CD4-positive, alpha-beta memory T cell (primary cell): Measurements from ENCODE around the gene GOLIM4. TPM values are rescaled to one million over a fixed set of nuclear protein-coding genes. Genes with fewer than 3 reads are reported as not detected.

Experiments used
- CTCF ChIA-PET: fragments of 350-600 bp; sonication (Branson Sonifier 250); formaldehyde crosslinking; loops from one replicate; lab custom pipeline; 2021; ENCODE audit warnings: inconsistent platforms; ENCODE audit not compliant: partially characterized antibody; lab: Charles Lee
- POLR2A ChIA-PET: fragments of 350-600 bp; sonication (Branson Sonifier 250); formaldehyde crosslinking; loops from one replicate; lab custom pipeline; 2021; ENCODE audit not compliant: partially characterized antibody; lab: Charles Lee
- DNase-seq, 5 donors: peaks; one replicate each; pipeline versions ENCODE4 v3.0.0 to v3.0.0-alpha.2; 2020 to 2022; ENCODE audit warnings: mixed read lengths in 1 of 5
- H3K27ac ChIP-seq: one replicate; pipeline ENCODE4 v1.7.0; 2013; ENCODE audit warnings: low read depth, low read length
- H3K27me3 ChIP-seq: 2 replicates; pipeline ENCODE4 v1.7.0; 2013; ENCODE audit warnings: mild to moderate bottlenecking, low read length, moderate library complexity; ENCODE audit not compliant: insufficient read depth
- H3K36me3 ChIP-seq: 2 replicates; pipeline ENCODE4 v1.7.0; 2013; ENCODE audit warnings: mild to moderate bottlenecking, low read length, moderate library complexity; ENCODE audit not compliant: insufficient read depth
- H3K4me1 ChIP-seq: 2 replicates; pipeline ENCODE4 v1.7.0; 2013; ENCODE audit warnings: mild to moderate bottlenecking, low read length, moderate library complexity; ENCODE audit not compliant: insufficient read depth
- H3K4me3 ChIP-seq, 2 donors: one replicate each; pipeline ENCODE4 v1.7.0; 2013; ENCODE audit warnings: low read length in 2 of 2, mild to moderate bottlenecking in 1 of 2
- H3K9me3 ChIP-seq, 2 donors: one replicate each; pipeline ENCODE4 v1.7.0; 2013; ENCODE audit warnings: low read length in 2 of 2, control low read depth in 1 of 2; ENCODE audit not compliant: control insufficient read depth in 1 of 2
- H3K27ac Mint-ChIP-seq, 7 donors: one replicate each; pipeline ENCODE4 v1.8.0; 2020 to 2021; ENCODE audit warnings: mixed read lengths in 7 of 7, mild to moderate bottlenecking in 6 of 7, inconsistent platforms in 3 of 7, moderate library complexity in 3 of 7
- H3K27me3 Mint-ChIP-seq, 2 donors: one replicate each; pipeline ENCODE4 v1.8.0; 2020 to 2021; ENCODE audit warnings: mixed read lengths in 2 of 2
- H3K36me3 Mint-ChIP-seq, 2 donors: one replicate each; pipeline ENCODE4 v1.8.0; 2020 to 2021; ENCODE audit warnings: mixed read lengths in 2 of 2, inconsistent platforms in 1 of 2, mild to moderate bottlenecking in 1 of 2
- H3K4me1 Mint-ChIP-seq, 4 donors: one replicate each; pipeline ENCODE4 v1.8.0; 2020 to 2021; ENCODE audit warnings: mixed read lengths in 4 of 4, mild to moderate bottlenecking in 1 of 4
- H3K4me3 Mint-ChIP-seq, 8 donors: one replicate each; pipeline ENCODE4 v1.8.0; 2020 to 2021; ENCODE audit warnings: mixed read lengths in 8 of 8, mild to moderate bottlenecking in 7 of 8, moderate library complexity in 6 of 8, inconsistent platforms in 3 of 8
- H3K9me3 Mint-ChIP-seq, 8 donors: one replicate each; pipeline ENCODE4 v1.8.0; 2020 to 2021; ENCODE audit warnings: mixed read lengths in 8 of 8, mild to moderate bottlenecking in 5 of 8, inconsistent platforms in 3 of 8, moderate library complexity in 1 of 8
- intact Hi-C: fragments of 100-400 bp; cut with micrococcal nuclease; formaldehyde crosslinking; loops from one replicate; pipeline ENCODE4 v1.15.1; 2023
- polyA plus RNA-seq, 2 donors: library from polyadenylated mRNA; unstranded; fragments of 300-500 nt; fragmentation: Illumina TruSeq; gene quantifications; one replicate each; pipeline ENCODE4 v1.2.3, GENCODE V29; 2021
- total RNA-seq, 2 experiments: library from RNA; stranded (reverse); gene quantifications; one replicate each; pipeline ENCODE4 v1.2.3, GENCODE V29; 2021

Gene GOLIM4
- total and polyA plus RNA-seq, 4 experiments from 2014 or later: 0.25 to 0.52 (median 0.47) TPM

- no peak for DNase-seq
- Histone ChIP-seq H3K4me1 (no peaks in the 10 kb centered on the region), H3K4me3 (no peak overlapping the region), H3K27me3 (no peaks in the 10 kb centered on the region), H3K9me3 (peaks cover 0 to 3% of the 10 kb centered on the region in 2 donors), H3K27ac (no peak overlapping the region), H3K36me3 (no peaks in the 10 kb centered on the region)
- CTCF ChIA-PET: no interaction called here
- no peak overlapping the region for H3K27ac Mint-ChIP-seq
- no peak overlapping the region for H3K4me3 Mint-ChIP-seq
- H3K9me3 Mint-ChIP-seq: peaks cover 0 to 36% (median 8%) of the 10 kb centered on the region in 8 donors
- POLR2A ChIA-PET: no interaction called here
- H3K27me3 Mint-ChIP-seq: peaks cover 0 to 4% of the 10 kb centered on the region in 2 donors
- no peaks in the 10 kb centered on the region for H3K4me1 Mint-ChIP-seq
- H3K36me3 Mint-ChIP-seq: no peaks in the 10 kb centered on the region
- intact Hi-C loops: no loop called here
Observed at GRCh38 chr3:168127466-168127865, 31.7 kb upstream of the GOLIM4 start.

GRCh38 chr3:168124791-168125190 is 29.1 kb upstream of the GOLIM4 start:
- Mint-ChIP-seq H3K27ac (no peak overlapping the region), H3K4me1 (no peaks in the 10 kb centered on the region), H3K36me3 (no peaks in the 10 kb centered on the region), H3K4me3 (no peak overlapping the region), H3K27me3 (peaks cover 0 to 4% of the 10 kb centered on the region in 2 donors), H3K9me3 (peaks cover 0 to 32% (median 8%) of the 10 kb centered on the region in 8 donors)
- H3K4me1 ChIP-seq: no peaks in the 10 kb centered on the region
- no peak overlapping the region for H3K4me3 ChIP-seq
- DNase-seq: no peak
- intact Hi-C loops: no loop called here
- POLR2A ChIA-PET: no interaction called here
- no peaks in the 10 kb centered on the region for H3K36me3 ChIP-seq
- no peaks in the 10 kb centered on the region for H3K27me3 ChIP-seq
- CTCF ChIA-PET: no interaction called here
- H3K9me3 ChIP-seq: peaks cover 0 to 3% of the 10 kb centered on the region in 2 donors
- no peak overlapping the region for H3K27ac ChIP-seq

GRCh38 chr3:168124291-168124690 is 28.6 kb upstream of the GOLIM4 start:
- H3K9me3 Mint-ChIP-seq: peaks cover 0 to 27% (median 8%) of the 10 kb centered on the region in 8 donors
- H3K4me1 Mint-ChIP-seq: no peaks in the 10 kb centered on the region
- H3K27me3 Mint-ChIP-seq: peaks cover 0 to 2% of the 10 kb centered on the region in 2 donors
- no peaks in the 10 kb centered on the region for H3K4me1 ChIP-seq
- H3K4me3 Mint-ChIP-seq: no peak overlapping the region
- CTCF ChIA-PET: no interaction called here
- H3K36me3 Mint-ChIP-seq: no peaks in the 10 kb centered on the region
- peaks cover 0 to 3% of the 10 kb centered on the region in 2 donors for H3K9me3 ChIP-seq
- H3K4me3 ChIP-seq: no peak overlapping the region
- intact Hi-C loops: no loop called here
- DNase-seq: no peak
- no peak overlapping the region for H3K27ac Mint-ChIP-seq
- H3K27ac ChIP-seq: no peak overlapping the region
- no peaks in the 10 kb centered on the region for H3K36me3 ChIP-seq
- POLR2A ChIA-PET: no interaction called here
- no peaks in the 10 kb centered on the region for H3K27me3 ChIP-seq

GRCh38 chr3:168123201-168124176 is 27.8 kb upstream of the GOLIM4 start:
- peaks cover 0 to 22% (median 7%) of the 10 kb centered on the region in 8 donors for H3K9me3 Mint-ChIP-seq
- peaks cover 0 to 4% of the 10 kb centered on the region in 2 donors for H3K27me3 Mint-ChIP-seq
- intact Hi-C loops: no loop called here
- no peak overlapping the region for H3K27ac ChIP-seq
- DNase-seq: no peak
- H3K4me3 Mint-ChIP-seq: no peak overlapping the region
- no peaks in the 10 kb centered on the region for H3K36me3 Mint-ChIP-seq
- CTCF ChIA-PET: no interaction called here
- H3K4me1 ChIP-seq: no peaks in the 10 kb centered on the region
- H3K4me3 ChIP-seq: no peak overlapping the region
- peaks cover 0 to 3% of the 10 kb centered on the region in 2 donors for H3K9me3 ChIP-seq
- POLR2A ChIA-PET: no interaction called here
- H3K36me3 ChIP-seq: no peaks in the 10 kb centered on the region
- H3K27ac Mint-ChIP-seq: no peak overlapping the region
- no peaks in the 10 kb centered on the region for H3K4me1 Mint-ChIP-seq
- no peaks in the 10 kb centered on the region for H3K27me3 ChIP-seq

GRCh38 chr3:168121184-168122017 is 25.7 kb upstream of the GOLIM4 start:
- no peak overlapping the region for H3K4me3 ChIP-seq
- intact Hi-C loops: no loop called here
- Mint-ChIP-seq H3K4me3 (no peak overlapping the region), H3K9me3 (peaks cover 0 to 7% (median 2%) of the 10 kb centered on the region in 8 donors), H3K27me3 (peaks cover 0 to 4% of the 10 kb centered on the region in 2 donors), H3K4me1 (no peaks in the 10 kb centered on the region), H3K36me3 (no peaks in the 10 kb centered on the region), H3K27ac (no peak overlapping the region)
- H3K27me3 ChIP-seq: no peaks in the 10 kb centered on the region
- ChIA-PET POLR2A (no interaction called here), CTCF (interaction anchor here (1.0 kb wide), 1 partner anchor 9 kb away, joined by 3 read pairs; no protein-coding TSS in a partner anchor)
- no peaks in the 10 kb centered on the region for H3K36me3 ChIP-seq
- H3K27ac ChIP-seq: no peak overlapping the region
- no peaks in the 10 kb centered on the region for H3K9me3 ChIP-seq
- no peak for DNase-seq
- H3K4me1 ChIP-seq: no peaks in the 10 kb centered on the region

DNA sequence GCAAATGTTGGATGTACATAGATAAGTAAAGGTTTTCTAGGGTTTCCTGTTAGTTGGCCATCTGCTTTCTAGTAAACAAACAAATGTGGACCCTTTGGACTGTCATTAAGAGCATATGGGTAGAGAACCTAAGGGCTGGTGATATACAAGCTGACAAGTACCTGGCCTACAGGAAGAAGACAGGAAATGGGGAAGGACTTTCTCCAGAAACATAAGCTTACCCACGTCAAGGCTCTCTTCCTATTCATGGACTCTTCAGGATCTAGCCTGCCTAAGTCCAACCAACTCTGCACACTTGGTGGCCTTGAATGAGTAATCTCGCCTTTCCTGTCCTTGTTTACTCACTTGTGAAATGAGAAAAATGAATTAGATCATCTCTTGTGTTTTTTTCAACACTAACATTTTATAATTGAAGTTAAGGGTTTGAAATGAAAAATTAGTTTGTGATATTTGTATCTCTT is 22.2 kb upstream of the GOLIM4 start:
- no peaks in the 10 kb centered on the region for H3K4me1 ChIP-seq
- Mint-ChIP-seq H3K27me3 (peaks cover 0 to 3% of the 10 kb centered on the region in 2 donors), H3K36me3 (no peaks in the 10 kb centered on the region), H3K27ac (no peak overlapping the region), H3K9me3 (peaks cover 0 to 6% (median 0%) of the 10 kb centered on the region in 8 donors), H3K4me3 (no peak overlapping the region), H3K4me1 (no peaks in the 10 kb centered on the region)
- no peaks in the 10 kb centered on the region for H3K9me3 ChIP-seq
- no peak for DNase-seq
- no peaks in the 10 kb centered on the region for H3K36me3 ChIP-seq
- POLR2A ChIA-PET: no interaction called here
- no peak overlapping the region for H3K27ac ChIP-seq
- H3K4me3 ChIP-seq: no peak overlapping the region
- no peaks in the 10 kb centered on the region for H3K27me3 ChIP-seq
- intact Hi-C loops: no loop called here
- CTCF ChIA-PET: interaction anchor here (0.5 kb wide), 1 partner anchor 89 kb away, joined by 4 read pairs; no protein-coding TSS in a partner anchor

DNA sequence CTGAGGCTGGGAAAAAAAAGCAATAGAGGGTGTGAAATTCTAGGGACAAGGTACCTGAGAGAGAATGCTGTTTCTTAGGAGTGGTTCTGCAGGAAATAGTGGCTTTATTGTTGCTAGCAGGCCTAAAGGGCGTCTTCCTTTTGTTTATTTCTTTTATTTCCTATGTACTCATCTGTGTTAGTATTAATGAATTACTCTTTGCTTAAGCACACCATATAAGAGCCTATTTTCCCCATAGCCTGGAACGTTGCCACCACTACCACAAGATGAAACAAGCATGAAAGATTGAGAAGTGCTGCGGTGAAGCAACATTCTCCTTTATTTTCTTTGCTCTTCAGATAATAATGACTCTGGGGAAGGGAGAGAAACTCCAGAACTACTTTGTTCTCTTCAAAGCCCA is 21.3 kb upstream of the GOLIM4 start:
- CTCF ChIA-PET: no interaction called here
- Mint-ChIP-seq H3K4me3 (no peak overlapping the region), H3K36me3 (no peaks in the 10 kb centered on the region), H3K9me3 (peaks cover 0 to 6% (median 0%) of the 10 kb centered on the region in 8 donors), H3K4me1 (no peaks in the 10 kb centered on the region), H3K27ac (no peak overlapping the region), H3K27me3 (peaks cover 0 to 2% of the 10 kb centered on the region in 2 donors)
- DNase-seq: no peak
- H3K9me3 ChIP-seq: no peaks in the 10 kb centered on the region
- H3K27ac ChIP-seq: no peak overlapping the region
- H3K27me3 ChIP-seq: no peaks in the 10 kb centered on the region
- POLR2A ChIA-PET: no interaction called here
- intact Hi-C loops: no loop called here
- no peak overlapping the region for H3K4me3 ChIP-seq
- H3K36me3 ChIP-seq: no peaks in the 10 kb centered on the region
- H3K4me1 ChIP-seq: no peaks in the 10 kb centered on the region
